Astrocyte (in vitro differentiated cells and primary cell): ENCODE data around the gene PYROXD2. TPM values are rescaled to one million over a fixed set of nuclear protein-coding genes. Genes with fewer than 3 reads are reported as not detected.

Experiments used
- DNase-seq: peaks from one replicate; pipeline ENCODE4 v3.0.0-alpha.2; 2010; ENCODE audit warnings: low read depth
- FAIRE-seq: peaks from 2 replicates; lab custom pipeline; 2011; peaks lifted over from hg19 to GRCh38; lab: Jason Lieb, UNC
- H2AFZ ChIP-seq: 2 replicates; pipeline ENCODE4 v1.6.0; 2012; ENCODE audit warnings: low read depth, low read length, inconsistent platforms
- H3K27ac ChIP-seq: 2 replicates; pipeline ENCODE4 v1.5.1; 2011; ENCODE audit warnings: low read depth, low read length, inconsistent platforms
- H3K27me3 ChIP-seq: 2 replicates; pipeline ENCODE4 v1.6.0; 2011; ENCODE audit warnings: low read length, inconsistent platforms; ENCODE audit not compliant: insufficient read depth
- H3K36me3 ChIP-seq: 2 replicates; pipeline ENCODE4 v1.5.1; 2011; ENCODE audit warnings: low read length, inconsistent platforms; ENCODE audit not compliant: insufficient read depth
- H3K4me1 ChIP-seq: 2 replicates; pipeline ENCODE4 v1.5.1; 2011; ENCODE audit warnings: low read length, inconsistent platforms; ENCODE audit not compliant: insufficient read depth
- H3K4me2 ChIP-seq: 2 replicates; pipeline ENCODE4 v1.6.0; 2012; ENCODE audit warnings: low read length, inconsistent platforms
- H3K4me3 ChIP-seq: 2 replicates; pipeline ENCODE4 v1.5.1; 2011; ENCODE audit warnings: low read depth, mild to moderate bottlenecking, low read length, inconsistent platforms; ENCODE audit not compliant: insufficient read depth
- H3K79me2 ChIP-seq: 2 replicates; pipeline ENCODE4 v1.6.0; 2012; ENCODE audit warnings: mild to moderate bottlenecking, low read length, inconsistent platforms; ENCODE audit not compliant: insufficient read depth
- H3K9ac ChIP-seq: 2 replicates; pipeline ENCODE4 v1.6.0; 2012; ENCODE audit warnings: mild to moderate bottlenecking, low read length, inconsistent platforms
- H3K9me3 ChIP-seq: 2 replicates; pipeline ENCODE4 v1.5.1; 2012; ENCODE audit warnings: low read depth, mild to moderate bottlenecking, low read length, inconsistent platforms; ENCODE audit not compliant: insufficient read depth
- H4K20me1 ChIP-seq: 2 replicates; pipeline ENCODE4 v1.6.0; 2012; ENCODE audit warnings: low read length, inconsistent platforms; ENCODE audit not compliant: insufficient read depth
- H3K27ac Mint-ChIP-seq: one replicate; pipeline ENCODE4 v1.8.0; 2021; ENCODE audit warnings: mild to moderate bottlenecking, mixed read lengths; ENCODE audit not compliant: unreplicated experiment
- H3K27me3 Mint-ChIP-seq: one replicate; pipeline ENCODE4 v1.8.0; 2021; ENCODE audit warnings: low read depth, mixed read lengths; ENCODE audit not compliant: unreplicated experiment
- H3K36me3 Mint-ChIP-seq: one replicate; pipeline ENCODE4 v1.8.0; 2021; ENCODE audit warnings: low read depth, mixed read lengths; ENCODE audit not compliant: unreplicated experiment
- H3K4me1 Mint-ChIP-seq: one replicate; pipeline ENCODE4 v1.8.0; 2021; ENCODE audit warnings: low read depth, mixed read lengths; ENCODE audit not compliant: unreplicated experiment
- H3K4me3 Mint-ChIP-seq: one replicate; pipeline ENCODE4 v1.8.0; 2021; ENCODE audit warnings: mild to moderate bottlenecking, moderate library complexity, mixed read lengths; ENCODE audit not compliant: unreplicated experiment
- H3K9me3 Mint-ChIP-seq: one replicate; pipeline ENCODE4 v1.8.0; 2021; ENCODE audit warnings: mild to moderate bottlenecking, mixed read lengths; ENCODE audit not compliant: unreplicated experiment
- EZH2 ChIP-seq: IDR thresholded peaks from 2 replicates; pipeline ENCODE4 v1.6.1; 2012; ENCODE audit warnings: mild to moderate bottlenecking, low read length, inconsistent platforms; ENCODE audit not compliant: insufficient read depth
- total RNA-seq: library from RNA; stranded (reverse); gene quantifications from 2 replicates; pipeline ENCODE4 v1.2.1, GENCODE V29; 2021
- TF ChIP-seq, protein P1 (sequence below): IDR thresholded peaks from 2 replicates; pipeline ENCODE4 v1.5.1; 2011; ENCODE audit warnings: low read depth, mild to moderate bottlenecking, inconsistent platforms, low read length, moderate library complexity; ENCODE audit not compliant: insufficient read depth

PYROXD2 gene
- total RNA-seq, 1 donor from 2014 or later, result 4.5 TPM

DNA sequence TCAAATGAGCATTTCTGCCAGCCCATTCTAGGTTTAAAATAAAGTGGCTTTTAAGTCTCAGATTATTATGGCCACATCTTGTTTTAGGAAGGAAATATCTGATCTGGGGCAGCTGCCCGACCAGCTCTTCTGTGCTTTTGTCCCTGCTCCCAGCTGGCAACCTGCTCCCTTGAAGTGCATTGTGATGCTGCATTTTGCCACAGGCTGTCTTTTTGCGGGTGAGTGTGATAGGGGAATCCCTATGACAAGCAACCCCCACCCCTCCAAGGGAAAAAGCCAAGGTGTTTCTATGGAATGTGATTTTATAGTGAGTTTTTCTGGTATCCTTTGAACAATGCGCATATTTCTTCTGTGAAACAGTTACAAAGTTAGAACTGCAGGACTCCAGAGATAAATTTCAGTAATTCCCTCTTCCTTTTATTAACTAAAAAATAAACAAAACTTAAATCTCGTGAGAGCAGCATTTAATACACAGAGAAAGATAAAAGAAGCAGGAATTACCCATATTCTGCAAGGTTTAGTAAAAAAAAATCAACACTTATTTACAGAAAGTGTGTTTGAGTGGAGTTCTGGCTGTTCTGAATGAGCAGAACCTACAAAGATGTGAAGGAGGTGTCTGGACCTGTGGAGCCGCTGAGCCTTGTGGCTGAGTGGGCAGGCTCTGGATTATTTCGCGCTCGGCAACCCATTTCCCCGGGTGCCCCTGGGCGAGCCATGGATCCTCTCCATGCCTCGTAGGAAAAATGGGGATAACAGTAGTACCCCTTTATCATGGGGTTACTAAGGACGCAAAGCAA, 41.9 kb upstream of the PYROXD2 start:
- FAIRE-seq (no peak), DNase-seq (no peak)
- Mint-ChIP-seq H3K36me3 (no peaks in the 10 kb centered on the region), H3K27ac (no peak overlapping the region), H3K9me3 (no peaks in the 10 kb centered on the region), H3K4me3 (no peak overlapping the region), H3K4me1 (peaks cover 16% of the 10 kb centered on the region), H3K27me3 (peaks cover 11% of the 10 kb centered on the region)
- no peak overlapping the region for H3K27ac ChIP-seq
- H2AFZ ChIP-seq, result no peak overlapping the region
- no peaks in the 10 kb centered on the region for H4K20me1 ChIP-seq
- H3K27me3 ChIP-seq, result no peaks in the 10 kb centered on the region
- no peak overlapping the region for H3K4me2 ChIP-seq
- H3K36me3 ChIP-seq, result no peaks in the 10 kb centered on the region
- H3K79me2 ChIP-seq, result no peaks in the 10 kb centered on the region
- peaks cover 18% of the 10 kb centered on the region for H3K4me1 ChIP-seq
- H3K9me3 ChIP-seq, result no peaks in the 10 kb centered on the region
- H3K9ac ChIP-seq, result no peak overlapping the region
- no peak overlapping the region for H3K4me3 ChIP-seq
- TF ChIP-seq, protein P1, sequence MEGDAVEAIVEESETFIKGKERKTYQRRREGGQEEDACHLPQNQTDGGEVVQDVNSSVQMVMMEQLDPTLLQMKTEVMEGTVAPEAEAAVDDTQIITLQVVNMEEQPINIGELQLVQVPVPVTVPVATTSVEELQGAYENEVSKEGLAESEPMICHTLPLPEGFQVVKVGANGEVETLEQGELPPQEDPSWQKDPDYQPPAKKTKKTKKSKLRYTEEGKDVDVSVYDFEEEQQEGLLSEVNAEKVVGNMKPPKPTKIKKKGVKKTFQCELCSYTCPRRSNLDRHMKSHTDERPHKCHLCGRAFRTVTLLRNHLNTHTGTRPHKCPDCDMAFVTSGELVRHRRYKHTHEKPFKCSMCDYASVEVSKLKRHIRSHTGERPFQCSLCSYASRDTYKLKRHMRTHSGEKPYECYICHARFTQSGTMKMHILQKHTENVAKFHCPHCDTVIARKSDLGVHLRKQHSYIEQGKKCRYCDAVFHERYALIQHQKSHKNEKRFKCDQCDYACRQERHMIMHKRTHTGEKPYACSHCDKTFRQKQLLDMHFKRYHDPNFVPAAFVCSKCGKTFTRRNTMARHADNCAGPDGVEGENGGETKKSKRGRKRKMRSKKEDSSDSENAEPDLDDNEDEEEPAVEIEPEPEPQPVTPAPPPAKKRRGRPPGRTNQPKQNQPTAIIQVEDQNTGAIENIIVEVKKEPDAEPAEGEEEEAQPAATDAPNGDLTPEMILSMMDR, result no peak
- no peak for TF ChIP-seq EZH2

DNA sequence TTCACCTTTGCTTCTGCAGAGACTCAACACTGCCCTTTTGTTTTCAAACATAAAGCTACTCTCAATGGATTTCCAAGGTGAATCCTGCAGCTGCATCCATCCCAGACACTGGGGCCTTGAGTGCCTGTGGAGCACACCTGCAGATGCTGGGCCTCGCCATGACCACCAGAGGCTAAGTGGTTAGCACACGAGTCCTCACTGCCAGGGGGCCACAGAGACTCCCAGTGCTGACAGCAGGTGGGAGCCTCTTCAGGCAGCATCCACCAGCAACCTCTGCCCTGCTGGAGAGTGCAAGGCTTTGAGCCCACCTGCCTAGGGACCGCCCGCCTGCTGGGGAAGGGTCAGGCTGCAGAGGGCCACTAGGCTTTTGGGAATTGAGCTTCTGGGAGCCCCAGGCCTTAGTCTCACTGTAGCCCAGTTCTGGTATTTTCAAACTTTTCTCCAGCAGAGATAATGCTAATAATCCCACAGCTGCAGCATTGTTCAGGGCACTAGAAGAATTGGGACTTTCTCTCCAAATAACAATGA, 41.1 kb upstream of the PYROXD2 start:
- Histone ChIP-seq H4K20me1 (no peaks in the 10 kb centered on the region), H3K9me3 (no peaks in the 10 kb centered on the region), H2AFZ (no peak overlapping the region), H3K36me3 (no peaks in the 10 kb centered on the region), H3K4me1 (peaks cover 10% of the 10 kb centered on the region), H3K4me2 (no peak overlapping the region), H3K4me3 (no peak overlapping the region), H3K9ac (no peak overlapping the region), H3K27ac (no peak overlapping the region), H3K79me2 (no peaks in the 10 kb centered on the region), H3K27me3 (no peaks in the 10 kb centered on the region)
- FAIRE-seq (no peak), DNase-seq (no peak)
- peaks cover 11% of the 10 kb centered on the region for H3K27me3 Mint-ChIP-seq
- H3K27ac Mint-ChIP-seq, result no peak overlapping the region
- H3K9me3 Mint-ChIP-seq, result no peaks in the 10 kb centered on the region
- H3K4me3 Mint-ChIP-seq, result no peak overlapping the region
- TF ChIP-seq, protein P1, result no peak
- no peak for TF ChIP-seq EZH2
- no peaks in the 10 kb centered on the region for H3K36me3 Mint-ChIP-seq
- H3K4me1 Mint-ChIP-seq, result peaks cover 13% of the 10 kb centered on the region

DNA sequence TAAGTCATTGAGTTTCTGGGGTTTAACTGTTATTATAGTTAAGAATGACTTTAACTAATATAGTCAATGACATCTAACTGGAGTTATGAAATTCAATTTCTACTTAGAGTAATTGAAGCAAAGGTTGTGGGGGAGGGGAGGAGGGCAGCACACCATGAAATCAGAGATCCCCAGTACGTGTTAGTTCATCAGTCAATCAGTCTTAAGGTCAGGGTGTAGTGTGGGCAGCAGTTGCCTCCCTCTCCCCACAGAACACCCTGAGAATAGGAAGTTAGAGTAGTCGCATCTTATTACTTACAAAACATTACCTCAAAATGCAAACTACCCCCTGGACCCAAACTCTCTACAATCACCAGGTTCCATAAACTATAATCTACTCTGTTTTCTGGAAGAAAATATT, 38.7 kb upstream of the PYROXD2 start:
- peaks cover 2% of the 10 kb centered on the region for H3K9me3 Mint-ChIP-seq
- no peak for DNase-seq
- H3K4me1 Mint-ChIP-seq, result no peaks in the 10 kb centered on the region
- Histone ChIP-seq H3K79me2 (no peaks in the 10 kb centered on the region), H2AFZ (no peak overlapping the region), H3K36me3 (no peaks in the 10 kb centered on the region), H3K4me2 (no peak overlapping the region), H3K9me3 (no peaks in the 10 kb centered on the region), H3K4me3 (no peak overlapping the region), H3K27ac (no peak overlapping the region), H3K27me3 (no peaks in the 10 kb centered on the region), H3K4me1 (no peaks in the 10 kb centered on the region), H3K9ac (no peak overlapping the region), H4K20me1 (no peaks in the 10 kb centered on the region)
- no peak overlapping the region for H3K4me3 Mint-ChIP-seq
- H3K36me3 Mint-ChIP-seq, result no peaks in the 10 kb centered on the region
- no peak for FAIRE-seq
- H3K27ac Mint-ChIP-seq, result no peak overlapping the region
- TF ChIP-seq, protein P1, result no peak
- TF ChIP-seq EZH2, result no peak
- peaks cover 11% of the 10 kb centered on the region for H3K27me3 Mint-ChIP-seq
